HG03439 (cell line): ENCODE measurements around the gene ADORA2B.
"Not testable (repeated sequence)": the region's sequence is repeated elsewhere in the genome, so short reads cannot be mapped to it uniquely, and the experiment has no call there.

ENCODE experiments used
- ATAC-seq: cut with Tn5 transposase; IDR thresholded peaks from one replicate; pipeline ENCODE4 v1.9.1; 2021; ENCODE audit warnings: mild to moderate bottlenecking, moderate library complexity; ENCODE audit not compliant: unreplicated experiment

Gene ADORA2B

GRCh38 chr17:15944759-15945526, at the start of gene ADORA2B:
Gene ADORA2B (plus strand): TSS chr17:15945130. CDS start chr17:15945249, 119 bp downstream.
- ATAC-seq, result peak; percentile 51

DNA sequence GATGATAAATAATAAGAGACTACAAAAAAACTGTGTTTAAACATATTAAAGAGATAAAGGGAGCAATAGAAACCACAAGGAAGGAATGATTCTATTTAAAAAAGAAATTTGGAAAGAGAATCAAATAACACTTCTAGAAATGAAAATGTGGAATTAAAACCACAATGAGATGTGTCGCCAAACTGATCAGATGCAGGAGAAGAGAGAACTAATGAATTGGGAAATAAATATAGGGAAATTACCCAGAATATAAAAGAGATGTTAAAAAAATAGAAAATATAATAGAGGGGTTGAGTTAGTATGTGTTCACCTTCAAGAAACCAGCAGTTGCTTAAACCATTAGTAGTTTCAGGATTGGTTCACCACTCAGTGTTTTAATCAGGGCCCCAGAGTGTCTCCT, 48.7 kb upstream of the ADORA2B start:
- no peak for ATAC-seq

DNA sequence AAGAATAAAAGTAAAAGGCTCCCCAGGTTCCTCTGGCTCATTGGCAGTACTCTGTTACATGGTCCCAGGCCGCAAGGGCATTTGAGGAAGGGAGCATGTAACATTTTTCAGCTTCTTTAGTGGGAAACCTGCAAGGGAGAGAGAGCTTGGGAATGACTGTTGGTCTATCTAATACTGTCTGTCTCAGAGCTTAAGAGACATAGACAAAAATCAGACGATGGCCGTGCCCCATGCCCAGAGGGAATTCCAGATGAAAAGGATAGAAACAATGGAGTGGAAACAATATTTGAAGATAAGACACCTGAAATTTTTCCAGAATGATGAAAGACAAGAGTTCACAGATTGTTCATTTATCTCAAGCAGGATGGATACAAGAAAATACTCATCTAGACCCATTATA, 48.1 kb upstream of the ADORA2B start:
- ATAC-seq, result no peak

GRCh38 chr17:15899596-15899995, 45.3 kb upstream of the ADORA2B start:
- ATAC-seq, result not testable (repeated sequence)

GRCh38 chr17:15900871-15901270, 44.1 kb upstream of the ADORA2B start:
- ATAC-seq, result no peak

DNA sequence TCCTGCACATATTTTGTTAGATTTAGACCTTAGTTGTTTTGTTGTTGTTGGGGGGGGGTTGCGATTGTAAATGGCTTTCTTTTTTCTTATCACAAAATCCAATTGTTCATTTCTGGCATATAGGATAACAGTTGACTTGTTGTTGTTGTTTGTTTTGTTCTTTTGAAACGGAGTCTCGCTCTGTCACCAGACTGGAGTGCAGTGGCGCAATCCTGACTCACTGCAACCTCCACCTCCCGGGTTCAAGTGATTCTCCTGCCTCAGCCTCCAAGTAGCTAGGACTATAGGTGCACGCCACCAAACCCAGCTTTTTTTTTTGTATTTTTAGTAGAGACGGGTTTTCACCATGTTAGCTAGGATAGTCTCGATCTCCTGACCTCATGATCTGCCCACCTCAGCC, 39.7 kb upstream of the ADORA2B start:
- ATAC-seq, result not testable (repeated sequence)

DNA sequence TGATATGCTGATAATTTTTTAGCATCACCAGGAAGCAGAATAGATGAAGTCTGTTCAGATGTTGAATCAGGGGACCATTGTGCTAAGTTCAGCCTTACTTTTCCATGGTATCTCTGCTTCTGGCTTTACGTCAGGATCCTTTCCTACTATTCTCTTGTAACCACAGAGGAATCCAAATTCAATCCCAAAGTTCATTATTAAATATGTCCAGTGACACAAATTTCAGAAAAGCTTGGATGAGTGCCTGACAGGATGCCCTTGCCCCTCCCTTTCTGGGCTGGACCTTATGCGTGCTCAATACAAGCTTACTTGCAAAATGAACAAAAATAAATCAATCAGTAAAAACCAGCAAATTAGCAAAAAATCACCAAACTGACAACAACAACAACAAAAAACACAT, 37.6 kb upstream of the ADORA2B start:
- no peak for ATAC-seq

GRCh38 chr17:15908378-15908777, 36.6 kb upstream of the ADORA2B start:
- no peak for ATAC-seq

GRCh38 chr17:15909481-15909991, 35.4 kb upstream of the ADORA2B start:
- ATAC-seq, result no peak

DNA sequence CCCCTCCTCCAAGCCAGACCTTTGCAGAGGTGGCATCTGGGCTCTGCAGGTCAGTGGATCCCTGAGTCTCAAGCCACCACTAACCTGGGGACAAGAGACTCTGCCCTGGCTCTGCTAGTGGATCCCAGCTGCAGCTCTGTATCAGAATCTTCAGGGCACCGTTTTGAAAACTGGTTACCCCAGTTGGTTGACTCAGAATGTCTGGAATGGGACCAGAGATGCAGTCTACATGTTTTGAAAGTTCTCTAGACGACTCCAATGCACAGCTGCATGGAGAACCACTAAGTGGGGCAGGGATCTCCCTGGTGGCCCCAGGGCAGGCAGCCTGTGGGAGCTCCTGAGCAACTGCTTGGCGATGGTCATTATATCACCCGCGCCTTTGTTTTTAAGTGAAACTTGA, 34.1 kb upstream of the ADORA2B start:
- ATAC-seq, result no peak

DNA sequence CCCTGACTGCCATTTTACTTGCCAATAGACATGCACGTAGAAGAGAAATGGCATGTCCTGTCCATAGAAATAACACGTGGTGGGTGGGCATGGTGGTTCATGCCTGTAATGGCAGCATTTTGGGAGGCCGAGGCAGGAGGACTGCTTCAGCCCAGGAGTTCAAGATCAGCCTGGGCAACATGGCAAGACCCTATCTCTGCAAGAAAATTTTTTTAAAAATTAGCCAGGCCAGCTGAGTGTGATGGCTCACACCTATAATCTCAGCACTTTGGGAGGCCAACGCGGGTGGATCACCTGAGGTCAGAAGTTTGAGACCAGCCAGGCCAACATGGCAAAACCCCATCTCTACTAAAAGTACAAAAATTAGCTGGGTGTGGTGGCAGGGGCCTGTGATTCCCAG, 33.2 kb upstream of the ADORA2B start:
- not testable (repeated sequence) for ATAC-seq

DNA sequence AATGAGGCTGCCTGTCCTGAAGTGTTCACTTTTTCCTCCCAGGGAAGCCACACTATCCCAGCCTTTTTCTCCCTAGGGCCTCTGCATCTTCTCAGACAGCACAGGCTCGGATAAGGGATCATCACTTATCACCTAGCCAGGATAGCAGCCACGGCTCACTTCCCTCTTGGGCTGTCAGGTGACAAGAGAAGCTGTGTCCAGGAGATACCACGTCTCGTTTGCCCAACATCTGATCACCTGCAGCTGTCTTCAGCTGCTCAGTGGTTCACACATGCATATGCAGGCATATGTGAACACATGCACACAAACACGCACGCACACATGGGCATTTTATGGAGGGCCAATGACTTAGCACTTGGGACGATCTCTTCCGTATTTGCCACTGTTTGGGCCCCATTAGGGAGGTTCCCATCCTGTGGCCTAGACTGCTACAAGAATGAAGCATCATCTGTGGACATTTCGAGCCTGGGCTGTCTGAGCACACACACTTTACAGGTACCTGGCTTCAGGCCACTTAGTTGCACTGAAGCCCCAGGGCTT, 32.4 kb upstream of the ADORA2B start:
- no peak for ATAC-seq

DNA sequence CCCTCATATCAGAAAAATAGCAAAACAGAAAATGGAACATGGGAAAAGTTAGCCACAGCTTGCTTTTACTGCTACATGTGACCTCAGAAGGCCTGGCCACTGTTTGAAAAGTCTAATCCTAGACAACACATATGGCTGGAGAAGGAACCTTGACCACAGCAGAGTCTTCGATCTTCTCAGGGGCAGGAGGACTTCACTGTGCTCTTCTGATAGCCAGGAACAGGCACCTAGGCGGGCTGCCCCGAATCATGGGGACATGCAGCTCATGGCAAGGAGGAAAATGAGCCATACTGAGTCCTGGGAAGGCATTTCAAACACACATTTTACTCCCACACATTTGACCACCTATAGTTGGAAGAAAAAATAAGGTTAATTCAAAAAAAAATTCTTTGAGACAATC, 31.1 kb upstream of the ADORA2B start:
- ATAC-seq, result no peak

DNA sequence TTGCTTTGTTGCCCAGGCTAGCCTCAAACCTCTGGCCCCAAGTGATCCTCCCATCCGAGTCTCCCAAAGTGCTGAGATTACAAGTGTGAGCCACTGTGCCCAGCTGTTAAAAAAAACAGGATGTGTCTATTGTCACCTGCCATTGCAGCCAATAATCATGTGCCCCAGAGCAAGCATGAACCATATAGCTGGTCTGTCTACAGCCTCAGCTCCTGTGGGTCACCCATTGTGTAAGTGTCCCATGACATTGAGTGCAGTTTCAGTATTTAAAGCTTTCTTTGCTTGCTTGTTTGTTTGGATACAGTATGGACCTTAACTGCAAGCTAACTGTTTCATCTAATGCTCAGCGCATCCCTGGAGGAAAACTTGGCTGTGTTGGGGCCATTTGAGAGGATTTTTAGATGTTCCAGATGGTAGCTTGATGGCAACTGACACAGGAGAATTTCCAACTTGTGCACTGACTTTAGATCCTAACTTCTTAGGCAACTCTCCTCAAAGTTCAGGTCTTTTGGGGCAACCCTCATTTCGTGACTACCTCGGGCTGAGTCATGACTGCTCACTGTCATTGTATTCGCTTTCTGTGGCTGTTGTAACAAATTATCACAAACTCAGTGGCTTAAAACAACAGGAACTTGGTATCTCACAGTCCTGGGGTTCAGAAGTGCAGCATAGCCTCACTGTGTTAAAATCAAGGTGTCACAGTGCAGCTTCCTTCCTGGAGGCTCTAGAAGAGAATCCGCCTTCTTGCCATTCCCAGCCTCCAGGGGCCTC, 30.3 kb upstream of the ADORA2B start:
- ATAC-seq, result no peak

DNA sequence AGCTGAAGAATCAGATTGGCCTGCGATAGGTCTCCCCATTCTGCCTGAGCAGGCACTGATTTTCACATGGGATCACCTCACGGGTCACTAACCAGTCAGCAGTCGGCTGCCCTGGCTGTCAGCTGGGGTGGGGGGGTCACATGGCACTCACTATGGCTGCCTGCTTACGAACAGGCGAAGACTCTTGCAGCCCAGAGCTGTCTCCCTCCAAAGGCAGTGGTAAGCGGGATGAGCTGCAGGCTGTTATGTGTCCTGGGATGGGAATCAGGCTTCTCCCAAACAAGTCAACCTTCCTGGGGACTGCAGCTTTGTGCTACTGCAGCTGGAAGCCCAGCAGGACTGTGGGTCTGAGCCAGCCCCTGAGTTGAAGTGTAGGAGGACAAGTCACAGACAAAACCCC, 29.0 kb upstream of the ADORA2B start:
- ATAC-seq, result no peak

GRCh38 chr17:15917021-15917437, 27.9 kb upstream of the ADORA2B start:
- ATAC-seq, result no peak

DNA sequence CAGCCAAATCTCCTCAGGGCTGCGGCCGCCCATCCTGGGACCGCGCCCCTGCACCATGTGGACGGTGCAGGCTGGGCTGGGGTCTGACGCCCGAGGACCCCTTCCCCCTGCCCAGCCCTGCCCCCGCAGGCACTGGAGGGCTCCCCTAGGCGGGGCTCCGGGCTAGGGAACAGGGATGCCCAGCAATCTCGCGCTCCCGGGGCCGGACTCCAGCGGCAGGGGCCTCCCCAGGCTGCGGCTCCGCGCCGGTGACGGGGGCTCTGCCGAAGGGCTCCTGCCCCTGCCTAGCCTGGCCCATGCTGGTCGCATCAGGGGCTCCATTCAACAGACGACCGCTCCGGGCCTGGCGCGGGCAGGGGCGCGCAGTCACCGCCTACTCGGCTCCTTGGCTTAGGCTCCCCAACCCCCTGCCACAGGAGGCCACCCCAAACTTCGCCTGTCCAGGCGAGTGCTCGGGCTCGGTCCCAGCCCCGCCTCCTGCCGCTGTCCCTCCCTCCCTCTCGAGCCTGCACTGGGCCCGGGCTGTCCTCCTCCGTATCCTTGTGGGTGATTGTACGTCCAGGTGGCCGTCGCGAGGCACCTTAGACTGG, 27.4 kb upstream of the ADORA2B start:
- no peak for ATAC-seq

- ATAC-seq, result no peak
Observed at GRCh38 chr17:15918261-15918660, 26.7 kb upstream of the ADORA2B start.

DNA sequence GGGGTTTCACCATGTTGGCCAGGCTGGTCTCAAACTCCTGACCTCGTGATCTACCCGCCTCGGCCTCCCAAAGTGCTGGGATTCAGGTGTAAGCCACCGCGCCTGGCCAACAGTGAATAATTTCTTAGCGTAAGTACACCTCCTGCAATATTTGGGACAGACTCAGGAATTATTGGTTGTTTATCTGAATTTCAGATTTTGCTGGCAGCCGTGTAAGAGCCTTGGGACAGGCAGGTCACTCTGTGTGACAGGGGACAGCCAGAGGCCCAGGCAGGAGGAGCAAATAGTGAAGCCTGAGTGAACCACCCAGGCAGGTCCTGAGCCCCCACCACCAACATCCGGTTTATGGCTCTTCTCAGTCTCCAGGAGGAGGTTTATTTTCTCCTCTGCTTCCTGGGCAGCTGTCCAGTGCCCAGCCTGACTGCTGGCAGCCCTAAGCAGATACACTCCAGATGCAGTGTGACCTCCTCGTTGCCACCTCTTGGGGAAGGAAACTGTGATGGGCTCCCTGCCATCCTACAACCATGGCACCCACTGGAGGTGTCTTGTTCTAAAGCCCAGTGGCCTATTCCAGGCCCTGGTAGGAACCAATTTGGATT, 26.2 kb upstream of the ADORA2B start:
- no peak for ATAC-seq

GRCh38 chr17:15919466-15919865, 25.5 kb upstream of the ADORA2B start:
- ATAC-seq, result no peak

GRCh38 chr17:15920758-15921239, 24.1 kb upstream of the ADORA2B start:
- ATAC-seq, result no peak
